C1 segment of cervical spinal cord (tissue), 14 donors: ENCODE results near the gene LRMDA.
"Not testable (repeated sequence)": the region's sequence is repeated elsewhere in the genome, so short reads cannot be mapped to it uniquely, and the experiment has no call there.

Experiments used
- DNase-seq, 14 donors: peaks; one replicate each; lab custom pipeline; 2025; lab: John Stamatoyannopoulos, UW

Gene LRMDA

GRCh38 chr10:75582102-75582501, 150.7 kb downstream of the LRMDA start:
- DNase-seq = no peak

GRCh38 chr10:75585294-75585693, 153.9 kb downstream of the LRMDA start:
- no peak for DNase-seq

- no peak for DNase-seq
Observed at GRCh38 chr10:75586814-75587213, 155.4 kb downstream of the LRMDA start.

- no peak for DNase-seq
Observed at GRCh38 chr10:75588031-75588430, 156.6 kb downstream of the LRMDA start.

GRCh38 chr10:75589895-75590654, 158.7 kb downstream of the LRMDA start:
- DNase-seq = no peak

- DNase-seq = no peak
Observed at GRCh38 chr10:75592151-75592787, 160.8 kb downstream of the LRMDA start.

- no peak for DNase-seq
Observed at GRCh38 chr10:75592791-75593643, 161.6 kb downstream of the LRMDA start.

GRCh38 chr10:75593692-75594556, 162.5 kb downstream of the LRMDA start:
- DNase-seq = no peak

GRCh38 chr10:75596930-75597620, 165.7 kb downstream of the LRMDA start:
- no peak for DNase-seq

- DNase-seq = no peak
Observed at GRCh38 chr10:75597773-75598440, 166.5 kb downstream of the LRMDA start.

- no peak for DNase-seq
Observed at GRCh38 chr10:75598998-75599397, 167.6 kb downstream of the LRMDA start.

GRCh38 chr10:75599875-75600648, 168.6 kb downstream of the LRMDA start:
- no peak for DNase-seq

- DNase-seq = no peak
Observed at GRCh38 chr10:75600833-75601232, 169.4 kb downstream of the LRMDA start.

- DNase-seq = no peak
Observed at GRCh38 chr10:75602341-75602740, 170.9 kb downstream of the LRMDA start.

- DNase-seq = no peak
Observed at GRCh38 chr10:75605096-75605495, 173.7 kb downstream of the LRMDA start.

GRCh38 chr10:75605795-75606194, 174.4 kb downstream of the LRMDA start:
- not testable (repeated sequence) for DNase-seq

- no peak for DNase-seq
Observed at GRCh38 chr10:75606203-75606779, 174.9 kb downstream of the LRMDA start.

GRCh38 chr10:75607576-75607975, 176.2 kb downstream of the LRMDA start:
- DNase-seq = no peak

GRCh38 chr10:75610183-75610582, 178.8 kb downstream of the LRMDA start:
- no peak for DNase-seq
